HepG2 (cell line): ENCODE results near the gene CUL7. TPM values are rescaled to one million over a fixed set of nuclear protein-coding genes. Genes with fewer than 3 reads are reported as not detected.

ENCODE experiments used
- ATAC-seq: fragments of 200-7000 bp; cut with Tn5 transposase; 3 replicates; pipeline ENCODE4 v1.9.1; 2020; ENCODE audit warnings: mild to moderate bottlenecking, moderate library complexity
- BruUV-seq: library from RNA; stranded (reverse); fragments of 400-500 nt; replicated peaks from 2 replicates; lab custom pipeline; 2021; lab: Mats Ljungman, UMichigan
- CTCF ChIA-PET: fragments of 300-600 bp; formaldehyde crosslinking; extraction: SDS; loops from one replicate; lab custom pipeline; 2021; ENCODE audit warnings: low total read pairs, inconsistent platforms, low intra/inter-chr PET ratio; lab: Yijun Ruan, JAX
- POLR2A ChIA-PET: fragments of 350-600 bp; sonication (Branson Sonifier 250); formaldehyde crosslinking; loops from one replicate; lab custom pipeline; 2020; ENCODE audit warnings: antibody characterized with exemption, inconsistent platforms; lab: Yijun Ruan, JAX
- DNase-seq: peaks from one replicate; pipeline ENCODE4 v3.0.0-alpha.2; 2015; ENCODE audit warnings: low spot score
- FAIRE-seq: peaks from 3 replicates; lab custom pipeline; 2011; peaks lifted over from hg19 to GRCh38; lab: Jason Lieb, UNC
- H2AFZ ChIP-seq: one replicate; pipeline ENCODE4 v1.6.1; 2011; ENCODE audit warnings: low read length, inconsistent platforms
- H3K27ac ChIP-seq: fragments of 300-600 bp; 3 replicates; pipeline ENCODE4 v1.8.0; 2011; ENCODE audit warnings: mixed run types, mild to moderate bottlenecking, mixed read lengths, low read length, inconsistent platforms; ENCODE audit not compliant: insufficient read depth; ENCODE audit errors: extremely low read length
- H3K27me3 ChIP-seq, 2 experiments: fragments of 200-600 bp in 1 of 2; 2 replicates in 1 of 2; 3 replicates in 1 of 2; pipeline versions ENCODE4 v1.6.0 to v1.8.0; 2011; ENCODE audit warnings: low read length in 2 of 2, mild to moderate bottlenecking in 2 of 2, moderate library complexity in 2 of 2, inconsistent platforms in 1 of 2; ENCODE audit not compliant: insufficient read depth in 2 of 2, control insufficient read depth in 1 of 2
- H3K36me3 ChIP-seq, 2 experiments: fragments of 200-600 bp in 1 of 2; replicated peaks in 1 of 2; 2 replicates in 1 of 2; 3 replicates in 1 of 2; pipeline versions ENCODE4 v1.5.1 to v1.8.0; 2011; ENCODE audit warnings: low read length in 2 of 2, inconsistent platforms in 1 of 2; ENCODE audit not compliant: insufficient read depth in 2 of 2, control insufficient read depth in 1 of 2
- H3K4me1 ChIP-seq: 2 replicates; pipeline ENCODE4 v1.5.1; 2012; ENCODE audit warnings: low read length, inconsistent platforms; ENCODE audit not compliant: insufficient read depth
- H3K4me2 ChIP-seq: 2 replicates; pipeline ENCODE4 v1.6.0; 2011; ENCODE audit warnings: low read depth, low read length, inconsistent platforms
- H3K4me3 ChIP-seq, 3 experiments: fragments of 200-600 bp in 1 of 3; sonication (generic), shearing (Covaris generic) in 1 of 3; replicated peaks in 1 of 3; 2 replicates each; pipeline ENCODE4 v1.5.1; 2011 to 2016; ENCODE audit warnings: low read length in 3 of 3, inconsistent platforms in 2 of 3, low read depth in 2 of 3, mild to moderate bottlenecking in 2 of 3, control low read depth in 1 of 3, mixed read lengths in 1 of 3; ENCODE audit not compliant: insufficient read depth in 1 of 3
- H3K79me2 ChIP-seq: one replicate; pipeline ENCODE4 v1.6.1; 2011; ENCODE audit warnings: low read length, inconsistent platforms; ENCODE audit not compliant: insufficient read depth
- H3K9ac ChIP-seq: 2 replicates; pipeline ENCODE4 v1.6.0; 2011; ENCODE audit warnings: mild to moderate bottlenecking, low read depth, low read length, inconsistent platforms; ENCODE audit not compliant: insufficient read depth
- H3K9me3 ChIP-seq: 2 replicates; pipeline ENCODE4 v1.5.1; 2012; ENCODE audit warnings: mild to moderate bottlenecking, low read length
- H4K20me1 ChIP-seq: 2 replicates; pipeline ENCODE4 v1.6.0; 2011; ENCODE audit warnings: inconsistent platforms, mild to moderate bottlenecking, low read length, moderate library complexity; ENCODE audit not compliant: insufficient read depth
- HHEX ChIP-seq: IDR thresholded peaks from 2 replicates; pipeline ENCODE4 v1.6.1; 2016; ENCODE audit warnings: control low read depth
- MTF1 ChIP-seq: sonication (generic); formaldehyde crosslinking; IDR thresholded peaks from 2 replicates; pipeline ENCODE4 v1.5.0; 2020; ENCODE audit warnings: missing genetic modification reagents
- NCOA2 ChIP-seq: sonication (generic); formaldehyde crosslinking; IDR thresholded peaks from 2 replicates; pipeline ENCODE4 v1.8.0; 2022; ENCODE audit warnings: inconsistent platforms
- ONECUT2 ChIP-seq: sonication (generic); formaldehyde crosslinking; IDR thresholded peaks from 2 replicates; pipeline ENCODE4 v1.4.0; 2020; ENCODE audit warnings: missing genetic modification reagents
- SP2 ChIP-seq: sonication (generic); formaldehyde crosslinking; IDR thresholded peaks from 2 replicates; pipeline ENCODE4 v1.5.1; 2020; ENCODE audit warnings: mild to moderate bottlenecking, missing genetic modification reagents
- SRSF9 ChIP-seq: fragments of 200-400 bp; formaldehyde crosslinking; IDR thresholded peaks from 2 replicates; pipeline ENCODE4 v1.6.1; 2018; ENCODE audit warnings: borderline replicate concordance, mild to moderate bottlenecking, low read depth, low read length; ENCODE audit not compliant: insufficient read depth, poor library complexity, severe bottlenecking
- ZC3H13 ChIP-seq: sonication (generic); formaldehyde crosslinking; IDR thresholded peaks from 2 replicates; pipeline ENCODE4 v1.8.1; 2023; ENCODE audit warnings: mild to moderate bottlenecking, missing genetic modification reagents, moderate library complexity
- ZFP82 ChIP-seq: sonication (generic); formaldehyde crosslinking; IDR thresholded peaks from 2 replicates; pipeline ENCODE4 v1.5.1; 2020; ENCODE audit warnings: mild to moderate bottlenecking, missing genetic modification reagents, borderline replicate concordance
- ZMYM3 ChIP-seq: sonication (generic); formaldehyde crosslinking; IDR thresholded peaks from 2 replicates; pipeline ENCODE4 v1.5.1; 2020; ENCODE audit warnings: mild to moderate bottlenecking, missing genetic modification reagents
- ZNF12 ChIP-seq: sonication (generic); formaldehyde crosslinking; IDR thresholded peaks from 2 replicates; pipeline ENCODE4 v1.5.0; 2020; ENCODE audit warnings: missing genetic modification reagents
- ZNF44 ChIP-seq: sonication (generic); formaldehyde crosslinking; IDR thresholded peaks from 2 replicates; pipeline ENCODE4 v1.5.1; 2020; ENCODE audit warnings: mild to moderate bottlenecking, missing genetic modification reagents
- ZNF550 ChIP-seq: sonication (generic); formaldehyde crosslinking; IDR thresholded peaks from 2 replicates; pipeline ENCODE4 v1.4.0; 2020; ENCODE audit warnings: mild to moderate bottlenecking, missing genetic modification reagents, borderline replicate concordance
- ZNF768 ChIP-seq: sonication (generic); formaldehyde crosslinking; IDR thresholded peaks from 2 replicates; pipeline ENCODE4 v1.4.0; 2020; ENCODE audit warnings: missing genetic modification reagents
- ZNF773 ChIP-seq: sonication (generic); formaldehyde crosslinking; IDR thresholded peaks from 2 replicates; pipeline ENCODE4 v1.4.0; 2020; ENCODE audit warnings: missing genetic modification reagents, borderline replicate concordance
- WGBS: methylation state at CpG from one replicate; pipeline ENCODE4 v1.1.6; 2017; ENCODE audit warnings: low lambda C conversion rate; 5-methylcytosine and 5-hydroxymethylcytosine counted together
- in situ Hi-C: cut with HindIII; loops from 2 replicates; pipeline ENCODE4 v1.10.0; 2017; ENCODE audit warnings: low pct_unique_long_range_greater_than_20kb; ENCODE audit not compliant: extremely low pct_ligation_motif_present
- intact Hi-C: fragments of 100-400 bp; cut with micrococcal nuclease; formaldehyde crosslinking; loops from one replicate; pipeline ENCODE4 v1.10.0; 2022; ENCODE audit not compliant: unreplicated experiment
- polyA plus RNA-seq, 8 experiments: library from polyadenylated mRNA; depleted of rRNA in 3 of 8; stranded (reverse) in 7 of 8; unstranded in 1 of 8; fragments of >200 nt; fragmentation: Illumina TruSeq in 4 of 8; extraction: Trizol in 4 of 8; gene quantifications; 2 replicates each; pipeline versions ENCODE4 v1.2.1 to v1.2.3, GENCODE V29; 2011 to 2016; ENCODE audit warnings: low read depth in 4 of 8, missing spikeins in 1 of 8, mixed read lengths in 1 of 8; ENCODE audit not compliant: insufficient read depth in 1 of 8
- total RNA-seq, 5 experiments: library from RNA; depleted of rRNA; stranded (reverse); fragments of >200 nt; fragmentation: Illumina TruSeq; extraction: Trizol; gene quantifications; 2 replicates each; pipeline ENCODE4 v1.2.3, GENCODE V29; 2016; ENCODE audit warnings: low read depth in 1 of 5
- TF ChIP-seq, protein P1 (sequence below): sonication (generic); formaldehyde crosslinking; IDR thresholded peaks from 2 replicates; pipeline ENCODE4 v1.4.0; 2020; ENCODE audit warnings: low read depth, mild to moderate bottlenecking, missing genetic modification reagents
- TF ChIP-seq, protein P2 (sequence below): sonication (generic); formaldehyde crosslinking; IDR thresholded peaks from 2 replicates; pipeline ENCODE4 v1.4.0; 2020; ENCODE audit warnings: missing genetic modification reagents
- TF ChIP-seq, protein P3 (sequence below): sonication (generic); formaldehyde crosslinking; IDR thresholded peaks from 2 replicates; pipeline ENCODE4 v1.4.0; 2020; ENCODE audit warnings: missing genetic modification reagents
- TF ChIP-seq, protein P4 (sequence below): sonication (generic); formaldehyde crosslinking; IDR thresholded peaks from 2 replicates; pipeline ENCODE4 v1.4.0; 2020; ENCODE audit warnings: mild to moderate bottlenecking, missing genetic modification reagents

The CUL7 gene
- total and polyA plus RNA-seq, 2 of the 13 experiments (the other 11 are each of a cell fraction or from before 2014, with no cell fraction given) = 32.0 to 60.7 TPM

DNA sequence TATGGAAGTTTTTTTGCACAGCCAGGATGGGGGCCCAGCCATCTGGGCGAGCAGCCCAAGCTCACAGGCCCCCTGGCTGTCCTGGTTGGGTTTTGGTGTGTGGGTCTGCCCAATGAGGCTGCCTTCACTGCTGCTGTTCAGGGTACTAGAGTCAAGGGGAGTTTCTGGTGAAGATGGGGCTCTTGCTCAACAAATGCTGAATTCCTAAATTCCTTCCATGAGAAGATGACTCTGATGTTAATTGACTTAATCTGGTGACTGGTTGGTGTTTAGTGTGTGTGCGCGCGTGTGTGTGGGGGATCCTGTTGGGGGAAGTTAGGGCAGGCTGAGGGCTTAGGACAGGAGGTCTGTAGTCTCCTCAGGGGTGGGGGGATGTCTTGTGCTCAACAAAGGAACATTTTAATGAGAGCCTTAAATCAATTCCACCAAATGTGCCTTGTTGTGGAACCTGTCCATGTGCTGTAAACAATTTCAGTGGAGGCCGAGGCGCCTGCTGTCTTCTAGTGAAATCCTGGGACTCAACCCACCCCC, 24.4 kb upstream of the CUL7 start:
- Histone ChIP-seq H2AFZ (no peak overlapping the region), H3K4me1 (peaks cover 61% of the 10 kb centered on the region), H3K9me3 (no peaks in the 10 kb centered on the region), H4K20me1 (peaks cover 8% of the 10 kb centered on the region; the same call in 1 of the 2 replicates), H3K4me2 (peak overlapping the region; percentile 94), H3K9ac (peak overlapping the region; percentile 91), H3K79me2 (peaks cover 61% of the 10 kb centered on the region), H3K27me3 (no peaks in the 10 kb centered on the region; a peak in 1 of 5 replicates), H3K36me3 (peaks cover 0 to 1% of the 10 kb centered on the region in 2 experiments; a peak in 2 of 5 replicates), H3K27ac (peak overlapping the region; percentile 34), H3K4me3 (peak overlapping the region; percentile 99 to 100 (median 100))
- ATAC-seq = no peak
- no peak for DNase-seq
- intact Hi-C loops = loop anchor here (2.0 kb wide), 2 partner anchors 19 to 65 kb away; partner anchors contain the start of genes KLC4 and MRPL2
- no peak for FAIRE-seq
- WGBS = 90% methylated on average over 5 of the region's 6 CpGs
- POLR2A ChIA-PET = interaction anchor here (1.4 to 4.2 kb wide), 3 partner anchors 11 to 42 kb away, joined by 3 to 103 read pairs (median 67); partner anchors contain the start of genes KLC4 and MRPL2
- in situ Hi-C loops = loop anchor here (5.0 to 10.0 kb wide), 2 partner anchors 47 to 64 kb away; no protein-coding TSS in a partner anchor
- TF ChIP-seq ZNF550 (CRISPR knock-in tag) (0 out of 2 replicates have a peak, but pooled peaks have one; percentile 55), MTF1 (no peak), ZNF773 (CRISPR knock-in tag) (no peak), ZC3H13 (CRISPR knock-in tag) (no peak), ZNF768 (CRISPR knock-in tag) (peak; percentile 38; the same call in 1 of the 2 replicates), ZMYM3 (0 out of 2 replicates have a peak, but pooled peaks have one; percentile 19), HHEX (CRISPR knock-in tag) (no peak), SP2 (CRISPR knock-in tag) (no peak), ZNF44 (CRISPR knock-in tag) (no peak), ZFP82 (CRISPR knock-in tag) (no peak), SRSF9 (no peak), ONECUT2 (CRISPR knock-in tag) (no peak), NCOA2 (no peak), ZNF12 (CRISPR knock-in tag) (no peak)
- TF ChIP-seq, protein P1, sequence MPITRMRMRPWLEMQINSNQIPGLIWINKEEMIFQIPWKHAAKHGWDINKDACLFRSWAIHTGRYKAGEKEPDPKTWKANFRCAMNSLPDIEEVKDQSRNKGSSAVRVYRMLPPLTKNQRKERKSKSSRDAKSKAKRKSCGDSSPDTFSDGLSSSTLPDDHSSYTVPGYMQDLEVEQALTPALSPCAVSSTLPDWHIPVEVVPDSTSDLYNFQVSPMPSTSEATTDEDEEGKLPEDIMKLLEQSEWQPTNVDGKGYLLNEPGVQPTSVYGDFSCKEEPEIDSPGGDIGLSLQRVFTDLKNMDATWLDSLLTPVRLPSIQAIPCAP (CRISPR knock-in tag) = no peak
- TF ChIP-seq, protein P2, sequence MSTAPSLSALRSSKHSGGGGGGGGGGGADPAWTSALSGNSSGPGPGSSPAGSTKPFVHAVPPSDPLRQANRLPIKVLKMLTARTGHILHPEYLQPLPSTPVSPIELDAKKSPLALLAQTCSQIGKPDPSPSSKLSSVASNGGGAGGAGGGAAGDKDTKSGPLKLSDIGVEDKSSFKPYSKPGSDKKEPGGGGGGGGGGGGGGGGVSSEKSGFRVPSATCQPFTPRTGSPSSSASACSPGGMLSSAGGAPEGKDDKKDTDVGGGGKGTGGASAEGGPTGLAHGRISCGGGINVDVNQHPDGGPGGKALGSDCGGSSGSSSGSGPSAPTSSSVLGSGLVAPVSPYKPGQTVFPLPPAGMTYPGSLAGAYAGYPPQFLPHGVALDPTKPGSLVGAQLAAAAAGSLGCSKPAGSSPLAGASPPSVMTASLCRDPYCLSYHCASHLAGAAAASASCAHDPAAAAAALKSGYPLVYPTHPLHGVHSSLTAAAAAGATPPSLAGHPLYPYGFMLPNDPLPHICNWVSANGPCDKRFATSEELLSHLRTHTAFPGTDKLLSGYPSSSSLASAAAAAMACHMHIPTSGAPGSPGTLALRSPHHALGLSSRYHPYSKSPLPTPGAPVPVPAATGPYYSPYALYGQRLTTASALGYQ (CRISPR knock-in tag) = no peak
- TF ChIP-seq, protein P3, sequence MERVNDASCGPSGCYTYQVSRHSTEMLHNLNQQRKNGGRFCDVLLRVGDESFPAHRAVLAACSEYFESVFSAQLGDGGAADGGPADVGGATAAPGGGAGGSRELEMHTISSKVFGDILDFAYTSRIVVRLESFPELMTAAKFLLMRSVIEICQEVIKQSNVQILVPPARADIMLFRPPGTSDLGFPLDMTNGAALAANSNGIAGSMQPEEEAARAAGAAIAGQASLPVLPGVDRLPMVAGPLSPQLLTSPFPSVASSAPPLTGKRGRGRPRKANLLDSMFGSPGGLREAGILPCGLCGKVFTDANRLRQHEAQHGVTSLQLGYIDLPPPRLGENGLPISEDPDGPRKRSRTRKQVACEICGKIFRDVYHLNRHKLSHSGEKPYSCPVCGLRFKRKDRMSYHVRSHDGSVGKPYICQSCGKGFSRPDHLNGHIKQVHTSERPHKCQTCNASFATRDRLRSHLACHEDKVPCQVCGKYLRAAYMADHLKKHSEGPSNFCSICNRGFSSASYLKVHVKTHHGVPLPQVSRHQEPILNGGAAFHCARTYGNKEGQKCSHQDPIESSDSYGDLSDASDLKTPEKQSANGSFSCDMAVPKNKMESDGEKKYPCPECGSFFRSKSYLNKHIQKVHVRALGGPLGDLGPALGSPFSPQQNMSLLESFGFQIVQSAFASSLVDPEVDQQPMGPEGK = 0 out of 2 replicates have a peak, but pooled peaks have one; percentile 38
- TF ChIP-seq, protein P4, sequence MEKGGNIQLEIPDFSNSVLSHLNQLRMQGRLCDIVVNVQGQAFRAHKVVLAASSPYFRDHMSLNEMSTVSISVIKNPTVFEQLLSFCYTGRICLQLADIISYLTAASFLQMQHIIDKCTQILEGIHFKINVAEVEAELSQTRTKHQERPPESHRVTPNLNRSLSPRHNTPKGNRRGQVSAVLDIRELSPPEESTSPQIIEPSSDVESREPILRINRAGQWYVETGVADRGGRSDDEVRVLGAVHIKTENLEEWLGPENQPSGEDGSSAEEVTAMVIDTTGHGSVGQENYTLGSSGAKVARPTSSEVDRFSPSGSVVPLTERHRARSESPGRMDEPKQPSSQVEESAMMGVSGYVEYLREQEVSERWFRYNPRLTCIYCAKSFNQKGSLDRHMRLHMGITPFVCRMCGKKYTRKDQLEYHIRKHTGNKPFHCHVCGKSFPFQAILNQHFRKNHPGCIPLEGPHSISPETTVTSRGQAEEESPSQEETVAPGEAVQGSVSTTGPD (CRISPR knock-in tag) = peak; percentile 38; the same call in 1 of the 2 replicates
- CTCF ChIA-PET = no interaction called here
- BruUV-seq = no TSS peak
